ENCODE results near the gene QSOX1. TPM values are rescaled to one million over a fixed set of nuclear protein-coding genes. Genes with fewer than 3 reads are reported as not detected.

The QSOX1 gene
- total RNA-seq, 1 experiment from 2014 or later: 12.1 TPM

GRCh38 chr1:180136331-180136967, 18.2 kb upstream of the QSOX1 start:
- Histone ChIP-seq H3K9me3 (0 out of 2 replicates have a peak, but pooled peaks cover 7% of the 10 kb centered on the region), H3K27me3 (replicated peaks; ENCODE audit: control insufficient read depth, insufficient read depth, low read length) (no peaks in the 10 kb centered on the region), H3K4me3 (ENCODE audit: low read depth, low read length) (no peak overlapping the region), H3K4me1 (no peaks in the 10 kb centered on the region), H3K36me3 (ENCODE audit: control insufficient read depth, insufficient read depth, low read length) (no peaks in the 10 kb centered on the region)
- ChIA-PET POLR2A (no interaction called here), CTCF (no interaction called here)
- H3K27ac Mint-ChIP-seq (ENCODE audit: unreplicated experiment): no peak overlapping the region
- TF ChIP-seq CTCF (IDR thresholded peaks at IDR 0.05; ENCODE audit: insufficient read depth in 1 of 2, low read depth in 1 of 2, low read length in 1 of 2, severe bottlenecking in 1 of 2, unreplicated experiment in 1 of 2): no peak
- DNase-seq: no peak
- peaks cover 7% of the 10 kb centered on the region for H3K27me3 Mint-ChIP-seq (ENCODE audit: insufficient read depth, unreplicated experiment)
- H3K4me3 Mint-ChIP-seq (ENCODE audit: unreplicated experiment): no peak overlapping the region
- no peaks in the 10 kb centered on the region for H3K4me1 Mint-ChIP-seq (ENCODE audit: low read depth, unreplicated experiment)
- BruUV-seq (replicated peaks): no TSS peak
- H3K36me3 Mint-ChIP-seq (ENCODE audit: insufficient read depth, unreplicated experiment): no peaks in the 10 kb centered on the region
- H3K9me3 Mint-ChIP-seq (ENCODE audit: unreplicated experiment): no peaks in the 10 kb centered on the region
- intact Hi-C loops (cut with micrococcal nuclease; ENCODE audit: unreplicated experiment): no loop called here

DNA sequence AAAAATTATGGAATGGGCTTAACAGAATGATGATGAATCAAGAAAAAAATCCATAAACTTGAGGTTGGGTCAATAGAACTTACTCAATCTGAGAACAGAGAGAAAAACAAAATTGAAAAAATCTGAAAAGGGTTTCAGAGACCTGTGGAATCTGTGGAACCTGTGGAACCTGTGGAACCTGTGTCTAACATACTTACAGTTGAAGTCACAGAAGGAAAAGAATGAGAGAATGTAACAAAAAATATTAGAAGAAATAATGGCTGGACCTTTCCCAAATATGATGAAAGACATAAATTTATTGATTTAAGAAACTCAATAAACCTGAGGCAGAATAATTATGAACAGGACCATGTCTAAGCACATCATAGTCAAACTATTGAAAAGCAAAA, 17.7 kb upstream of the QSOX1 start:
- Mint-ChIP-seq H3K27ac (ENCODE audit: unreplicated experiment) (no peak overlapping the region), H3K27me3 (ENCODE audit: insufficient read depth, unreplicated experiment) (peaks cover 2% of the 10 kb centered on the region), H3K9me3 (ENCODE audit: unreplicated experiment) (no peaks in the 10 kb centered on the region), H3K4me3 (ENCODE audit: unreplicated experiment) (no peak overlapping the region), H3K4me1 (ENCODE audit: low read depth, unreplicated experiment) (no peaks in the 10 kb centered on the region), H3K36me3 (ENCODE audit: insufficient read depth, unreplicated experiment) (no peaks in the 10 kb centered on the region)
- BruUV-seq (replicated peaks): no TSS peak
- DNase-seq: no peak
- intact Hi-C loops (cut with micrococcal nuclease; ENCODE audit: unreplicated experiment): no loop called here
- H3K27me3 ChIP-seq (replicated peaks; ENCODE audit: control insufficient read depth, insufficient read depth, low read length): no peaks in the 10 kb centered on the region
- ChIA-PET POLR2A (no interaction called here), CTCF (no interaction called here)
- H3K4me1 ChIP-seq: no peaks in the 10 kb centered on the region
- H3K36me3 ChIP-seq (ENCODE audit: control insufficient read depth, insufficient read depth, low read length): no peaks in the 10 kb centered on the region
- no peak overlapping the region for H3K4me3 ChIP-seq (ENCODE audit: low read depth, low read length)
- H3K9me3 ChIP-seq: 0 out of 2 replicates have a peak, but pooled peaks cover 7% of the 10 kb centered on the region
- TF ChIP-seq CTCF (IDR thresholded peaks at IDR 0.05; ENCODE audit: insufficient read depth in 1 of 2, low read depth in 1 of 2, low read length in 1 of 2, severe bottlenecking in 1 of 2, unreplicated experiment in 1 of 2): no peak

GRCh38 chr1:180137776-180138175, 16.9 kb upstream of the QSOX1 start:
- Mint-ChIP-seq H3K27me3 (ENCODE audit: insufficient read depth, unreplicated experiment) (peaks cover 2% of the 10 kb centered on the region), H3K27ac (ENCODE audit: unreplicated experiment) (no peak overlapping the region), H3K9me3 (ENCODE audit: unreplicated experiment) (no peaks in the 10 kb centered on the region), H3K36me3 (ENCODE audit: insufficient read depth, unreplicated experiment) (no peaks in the 10 kb centered on the region), H3K4me1 (ENCODE audit: low read depth, unreplicated experiment) (no peaks in the 10 kb centered on the region), H3K4me3 (ENCODE audit: unreplicated experiment) (no peak overlapping the region)
- DNase-seq: no peak
- no TSS peak for BruUV-seq (replicated peaks)
- POLR2A ChIA-PET: no interaction called here
- intact Hi-C loops (cut with micrococcal nuclease; ENCODE audit: unreplicated experiment): no loop called here
- TF ChIP-seq CTCF (IDR thresholded peaks at IDR 0.05; ENCODE audit: insufficient read depth in 1 of 2, low read depth in 1 of 2, low read length in 1 of 2, severe bottlenecking in 1 of 2, unreplicated experiment in 1 of 2): no peak
- CTCF ChIA-PET: no interaction called here
- Histone ChIP-seq H3K4me3 (ENCODE audit: low read depth, low read length) (no peak overlapping the region), H3K36me3 (ENCODE audit: control insufficient read depth, insufficient read depth, low read length) (no peaks in the 10 kb centered on the region), H3K27me3 (replicated peaks; ENCODE audit: control insufficient read depth, insufficient read depth, low read length) (no peaks in the 10 kb centered on the region), H3K4me1 (no peaks in the 10 kb centered on the region), H3K9me3 (0 out of 2 replicates have a peak, but pooled peaks cover 7% of the 10 kb centered on the region)
